Measurements from ENCODE around the gene CTDSP2.
"Not testable (repeated sequence)": the region's sequence is repeated elsewhere in the genome, so short reads cannot be mapped to it uniquely, and the experiment has no call there.

- not testable (repeated sequence) for TF ChIP-seq POLR2A (IDR thresholded peaks at IDR 0.05)
- TF ChIP-seq, protein P1, sequence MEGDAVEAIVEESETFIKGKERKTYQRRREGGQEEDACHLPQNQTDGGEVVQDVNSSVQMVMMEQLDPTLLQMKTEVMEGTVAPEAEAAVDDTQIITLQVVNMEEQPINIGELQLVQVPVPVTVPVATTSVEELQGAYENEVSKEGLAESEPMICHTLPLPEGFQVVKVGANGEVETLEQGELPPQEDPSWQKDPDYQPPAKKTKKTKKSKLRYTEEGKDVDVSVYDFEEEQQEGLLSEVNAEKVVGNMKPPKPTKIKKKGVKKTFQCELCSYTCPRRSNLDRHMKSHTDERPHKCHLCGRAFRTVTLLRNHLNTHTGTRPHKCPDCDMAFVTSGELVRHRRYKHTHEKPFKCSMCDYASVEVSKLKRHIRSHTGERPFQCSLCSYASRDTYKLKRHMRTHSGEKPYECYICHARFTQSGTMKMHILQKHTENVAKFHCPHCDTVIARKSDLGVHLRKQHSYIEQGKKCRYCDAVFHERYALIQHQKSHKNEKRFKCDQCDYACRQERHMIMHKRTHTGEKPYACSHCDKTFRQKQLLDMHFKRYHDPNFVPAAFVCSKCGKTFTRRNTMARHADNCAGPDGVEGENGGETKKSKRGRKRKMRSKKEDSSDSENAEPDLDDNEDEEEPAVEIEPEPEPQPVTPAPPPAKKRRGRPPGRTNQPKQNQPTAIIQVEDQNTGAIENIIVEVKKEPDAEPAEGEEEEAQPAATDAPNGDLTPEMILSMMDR (IDR thresholded peaks at IDR 0.05) = not testable (repeated sequence)
Observed at GRCh38 chr12:57821015-57821414, 25.5 kb downstream of the CTDSP2 start.
